IPS DF 6.9 (cell line): ENCODE measurements around the gene FAM47E.
"Not testable (repeated sequence)": the region's sequence is repeated elsewhere in the genome, so short reads cannot be mapped to it uniquely, and the experiment has no call there.

Experiments
- DNase-seq: peaks from one replicate; pipeline ENCODE4 v3.0.0-alpha.2; 2013; ENCODE audit warnings: low read depth, low spot score
- H3K27ac ChIP-seq: one replicate; pipeline ENCODE4 v1.5.1; 2013; ENCODE audit warnings: low read length, control low read depth
- H3K27me3 ChIP-seq: 2 replicates; pipeline ENCODE4 v1.6.1; 2013; ENCODE audit warnings: mild to moderate bottlenecking, low read length; ENCODE audit not compliant: control insufficient read depth, insufficient read depth
- H3K36me3 ChIP-seq: 2 replicates; pipeline ENCODE4 v1.6.1; 2013; ENCODE audit warnings: low read length; ENCODE audit not compliant: control insufficient read depth, insufficient read depth
- H3K4me1 ChIP-seq: 2 replicates; pipeline ENCODE4 v1.6.1; 2013; ENCODE audit warnings: low read length; ENCODE audit not compliant: control insufficient read depth, insufficient read depth
- H3K4me3 ChIP-seq: 2 replicates; pipeline ENCODE4 v1.5.1; 2013; ENCODE audit warnings: mild to moderate bottlenecking, low read length
- H3K9me3 ChIP-seq: 2 replicates; pipeline ENCODE4 v1.6.1; 2013; ENCODE audit warnings: low read length, inconsistent platforms; ENCODE audit not compliant: control insufficient read depth, insufficient read depth
- WGBS: extraction: QIAGEN DNeasy Blood & Tissue Kit; methylation state at CpG from one replicate; pipeline ENCODE4 v1.1.7; 2013; ENCODE audit warnings: mixed read lengths, missing lambda C conversion rate; ENCODE audit not compliant: insufficient read length, insufficient coverage; 5-methylcytosine and 5-hydroxymethylcytosine counted together

The FAM47E gene

GRCh38 chr4:76279462-76279861, 27.9 kb downstream of the FAM47E start:
- no peaks in the 10 kb centered on the region for H3K4me1 ChIP-seq
- WGBS: no CpG with 5 or more reads among the region's 4 CpGs
- no peaks in the 10 kb centered on the region for H3K9me3 ChIP-seq
- H3K36me3 ChIP-seq: no peaks in the 10 kb centered on the region
- no peak for DNase-seq
- H3K4me3 ChIP-seq: no peak overlapping the region
- no peak overlapping the region for H3K27ac ChIP-seq
- H3K27me3 ChIP-seq: no peaks in the 10 kb centered on the region

- H3K9me3 ChIP-seq: no peaks in the 10 kb centered on the region
- H3K4me1 ChIP-seq: no peaks in the 10 kb centered on the region
- no peak for DNase-seq
- no peaks in the 10 kb centered on the region for H3K36me3 ChIP-seq
- no peak overlapping the region for H3K27ac ChIP-seq
- no peak overlapping the region for H3K4me3 ChIP-seq
- H3K27me3 ChIP-seq: no peaks in the 10 kb centered on the region
- WGBS: no CpG with 5 or more reads among the region's 6 CpGs
Measured at GRCh38 chr4:76280488-76281441, 29.2 kb downstream of the FAM47E start.

DNA sequence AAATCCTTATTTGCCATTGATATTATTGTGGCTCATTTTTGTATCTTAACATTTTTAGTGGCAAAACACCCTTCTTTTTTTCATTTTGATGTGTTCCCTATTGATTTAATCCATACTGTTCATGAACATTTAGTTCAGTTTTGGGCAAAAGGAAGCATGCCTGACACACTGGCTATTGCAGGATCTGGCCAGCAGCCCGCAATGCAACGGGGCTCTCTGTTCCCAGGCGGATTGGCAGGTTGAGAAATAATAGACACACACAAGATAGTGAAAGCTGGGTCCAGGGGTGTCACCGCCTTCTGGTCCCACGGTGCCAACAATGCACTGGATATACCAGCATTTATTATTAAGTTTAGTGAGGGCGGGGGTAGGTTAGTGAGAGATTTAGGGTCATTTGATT, 30.1 kb downstream of the FAM47E start:
- H3K4me3 ChIP-seq, H3K36me3 ChIP-seq, H3K27me3 ChIP-seq, H3K9me3 ChIP-seq, DNase-seq, H3K27ac ChIP-seq, H3K4me1 ChIP-seq: not testable (repeated sequence)
- WGBS: no CpG with 5 or more reads among the region's 6 CpGs

- no peak for DNase-seq
- no CpG with 5 or more reads among the region's 6 CpGs for WGBS
- Histone ChIP-seq H3K36me3 (no peaks in the 10 kb centered on the region), H3K9me3 (no peaks in the 10 kb centered on the region), H3K4me3 (no peak overlapping the region), H3K27me3 (no peaks in the 10 kb centered on the region), H3K4me1 (no peaks in the 10 kb centered on the region), H3K27ac (no peak overlapping the region)
Measured at GRCh38 chr4:76282941-76283689, 31.6 kb downstream of the FAM47E start.

- no peak for DNase-seq
- no CpG with 5 or more reads among the region's 4 CpGs for WGBS
Measured at GRCh38 chr4:76283900-76284299, 32.4 kb downstream of the FAM47E start.

DNA sequence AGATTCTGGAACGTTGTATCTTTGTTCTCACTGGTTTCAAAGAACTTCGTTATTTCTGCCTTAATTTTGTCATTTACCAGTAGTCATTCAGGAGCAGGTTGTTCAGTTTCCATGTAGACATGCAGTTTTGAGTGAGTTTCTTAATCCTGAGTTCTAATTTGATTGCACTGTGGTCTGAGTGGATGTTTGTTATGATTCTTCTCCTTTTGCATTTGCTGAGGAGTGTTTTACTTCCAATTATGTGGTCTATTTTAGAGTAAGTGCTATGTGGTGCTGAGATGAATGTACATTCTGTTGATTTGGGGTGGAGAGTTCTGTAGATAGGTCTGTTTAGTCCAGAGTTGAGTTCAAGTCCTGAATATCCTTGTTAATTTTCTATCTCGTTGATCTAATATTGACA, 36.3 kb downstream of the FAM47E start:
- H3K9me3 ChIP-seq, H3K4me1 ChIP-seq, H3K27me3 ChIP-seq, DNase-seq, H3K27ac ChIP-seq, H3K36me3 ChIP-seq, H3K4me3 ChIP-seq: not testable (repeated sequence)
- WGBS: no CpG with 5 or more reads among the region's 3 CpGs

More at GRCh38 chr4:76283900-76284299, 32.4 kb downstream of the FAM47E start:
- Histone ChIP-seq H3K27ac (no peak overlapping the region), H3K4me3 (no peak overlapping the region), H3K36me3 (no peaks in the 10 kb centered on the region), H3K4me1 (no peaks in the 10 kb centered on the region), H3K9me3 (no peaks in the 10 kb centered on the region), H3K27me3 (no peaks in the 10 kb centered on the region)

GRCh38 chr4:76292730-76293129, 41.2 kb downstream of the FAM47E start:
- no CpG with 5 or more reads among the region's 3 CpGs for WGBS
- H3K27me3 ChIP-seq: no peaks in the 10 kb centered on the region
- H3K4me3 ChIP-seq: no peak overlapping the region
- H3K9me3 ChIP-seq: no peaks in the 10 kb centered on the region
- H3K4me1 ChIP-seq: no peaks in the 10 kb centered on the region
- DNase-seq: no peak
- no peak overlapping the region for H3K27ac ChIP-seq
- H3K36me3 ChIP-seq: no peaks in the 10 kb centered on the region

DNA sequence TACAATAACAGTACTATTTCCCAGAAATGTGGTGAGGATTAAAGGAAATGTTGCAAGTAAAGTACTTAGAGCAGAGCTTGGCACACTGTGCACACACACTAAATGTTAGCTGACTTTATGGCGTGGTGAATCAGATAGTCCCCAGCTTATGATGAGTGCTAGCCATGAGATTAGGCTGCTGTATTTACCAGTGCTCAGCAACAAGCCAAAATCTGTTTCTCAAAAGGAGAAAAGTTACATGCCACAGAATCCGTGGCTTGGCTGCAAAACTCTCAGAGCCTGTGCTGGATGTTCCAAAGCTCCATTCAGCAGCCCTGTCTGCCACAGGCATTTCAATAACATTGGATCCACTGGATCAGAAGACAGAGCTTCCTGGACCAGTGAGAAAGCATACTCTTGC, 42.3 kb downstream of the FAM47E start:
- Histone ChIP-seq H3K27ac (no peak overlapping the region), H3K27me3 (no peaks in the 10 kb centered on the region), H3K9me3 (no peaks in the 10 kb centered on the region), H3K4me3 (no peak overlapping the region), H3K36me3 (no peaks in the 10 kb centered on the region), H3K4me1 (no peaks in the 10 kb centered on the region)
- no peak for DNase-seq
- WGBS: no CpG with 5 or more reads among the region's 2 CpGs

DNA sequence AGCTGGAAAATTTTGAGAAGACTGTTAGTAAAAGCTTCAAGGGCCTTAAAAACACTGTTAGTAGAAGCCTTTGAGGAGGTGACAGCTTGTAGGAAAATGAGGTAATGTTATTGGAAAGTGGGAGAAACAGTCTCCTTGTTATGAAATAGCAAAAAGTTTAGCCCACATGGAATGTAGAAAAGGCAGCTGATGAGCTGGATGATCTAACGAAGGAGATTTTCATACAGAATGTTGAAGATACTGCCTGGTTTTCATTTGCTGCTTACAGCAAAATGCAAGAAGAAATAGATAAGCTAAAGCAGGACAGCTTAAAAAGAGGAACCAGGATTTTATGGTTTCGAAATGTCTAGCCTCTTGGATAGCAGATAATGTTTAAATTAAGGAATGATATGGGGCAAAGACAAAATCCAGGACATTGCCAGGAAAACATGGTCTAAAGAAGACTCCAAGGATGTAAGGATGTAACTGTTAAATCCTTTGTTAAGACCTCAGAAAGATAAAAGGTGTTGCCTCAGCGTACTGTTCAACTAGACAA, 44.8 kb downstream of the FAM47E start:
- H3K9me3 ChIP-seq: no peaks in the 10 kb centered on the region
- no peak overlapping the region for H3K27ac ChIP-seq
- no peak for DNase-seq
- no CpG with 5 or more reads among the region's 3 CpGs for WGBS
- no peaks in the 10 kb centered on the region for H3K27me3 ChIP-seq
- no peaks in the 10 kb centered on the region for H3K36me3 ChIP-seq
- H3K4me1 ChIP-seq: no peaks in the 10 kb centered on the region
- no peak overlapping the region for H3K4me3 ChIP-seq

DNA sequence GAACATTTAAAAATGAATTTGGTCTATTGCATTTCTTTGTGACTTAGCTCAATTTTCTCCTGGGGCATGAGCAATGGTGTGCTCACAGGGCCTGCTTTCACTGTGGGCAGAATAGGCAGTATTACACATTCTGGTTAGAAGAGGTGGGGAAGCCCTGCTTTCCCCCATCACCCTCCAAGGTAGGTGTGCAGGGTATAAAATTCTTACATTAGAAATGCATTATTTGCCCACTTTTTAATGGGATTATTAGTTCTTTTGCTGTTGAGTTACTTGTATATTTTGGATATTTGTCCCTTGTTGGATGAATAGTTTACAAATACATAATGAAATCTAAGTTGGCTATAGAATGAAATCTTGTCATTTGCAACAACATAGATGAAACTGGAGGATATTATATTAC, 46.7 kb downstream of the FAM47E start:
- no peak for DNase-seq

More for the DNA sequence above, 46.7 kb downstream of the FAM47E start:
- Histone ChIP-seq H3K9me3 (no peaks in the 10 kb centered on the region), H3K4me3 (no peak overlapping the region), H3K27me3 (no peaks in the 10 kb centered on the region), H3K4me1 (no peaks in the 10 kb centered on the region), H3K36me3 (no peaks in the 10 kb centered on the region), H3K27ac (no peak overlapping the region)
